Superior temporal gyrus (tissue), 1 donor: ENCODE data around the gene MARCO.
A peak's percentile ranks its signal among the peaks of the same experiment; 100 is the strongest.

ENCODE experiments used
- DNase-seq: peaks from one replicate; pipeline ENCODE4 v3.0.0-alpha.2; 2016; ENCODE audit errors: extremely low spot score

MARCO gene

GRCh38 chr2:119004602-119005001 is 62.6 kb downstream of the MARCO start:
- DNase-seq: no peak

GRCh38 chr2:119005051-119005450 is 63.1 kb downstream of the MARCO start:
- no peak for DNase-seq

GRCh38 chr2:119005555-119005954 is 63.6 kb downstream of the MARCO start:
- DNase-seq: no peak

GRCh38 chr2:119006441-119006840 is 64.4 kb downstream of the MARCO start:
- no peak for DNase-seq

- no peak for DNase-seq
Measured at GRCh38 chr2:119008108-119008507, 66.1 kb downstream of the MARCO start.

- no peak for DNase-seq
Measured at GRCh38 chr2:119009110-119009509, 67.1 kb downstream of the MARCO start.

GRCh38 chr2:119010336-119010735 is 68.3 kb downstream of the MARCO start:
- DNase-seq: no peak

- peak; percentile 23 for DNase-seq
Measured at GRCh38 chr2:119011162-119011909, 69.3 kb downstream of the MARCO start.

- no peak for DNase-seq
Measured at GRCh38 chr2:119011910-119012209, 69.9 kb downstream of the MARCO start.

GRCh38 chr2:119012345-119013301 is 70.6 kb downstream of the MARCO start:
- no peak for DNase-seq

- no peak for DNase-seq
Measured at GRCh38 chr2:119013671-119014070, 71.7 kb downstream of the MARCO start.

- DNase-seq: no peak
Measured at GRCh38 chr2:119015845-119016244, 73.9 kb downstream of the MARCO start.

GRCh38 chr2:119019521-119019920 is 77.5 kb downstream of the MARCO start:
- no peak for DNase-seq

- DNase-seq: no peak
Measured at GRCh38 chr2:119022678-119023077, 80.7 kb downstream of the MARCO start.

- DNase-seq: no peak
Measured at GRCh38 chr2:119023534-119023933, 81.5 kb downstream of the MARCO start.

- DNase-seq: no peak
Measured at GRCh38 chr2:119024152-119024551, 82.2 kb downstream of the MARCO start.

GRCh38 chr2:119024568-119024967 is 82.6 kb downstream of the MARCO start:
- no peak for DNase-seq

GRCh38 chr2:119025013-119025412 is 83.0 kb downstream of the MARCO start:
- no peak for DNase-seq

- no peak for DNase-seq
Measured at GRCh38 chr2:119025762-119026351, 83.9 kb downstream of the MARCO start.

- no peak for DNase-seq
Measured at GRCh38 chr2:119026890-119027289, 84.9 kb downstream of the MARCO start.

GRCh38 chr2:119028327-119029174 is 86.6 kb downstream of the MARCO start:
- no peak for DNase-seq

- DNase-seq: no peak
Measured at GRCh38 chr2:119029297-119029696, 87.3 kb downstream of the MARCO start.
